ENCODE results near the gene GLUD1.
"Not testable (repeated sequence)": the region's sequence is repeated elsewhere in the genome, so short reads cannot be mapped to it uniquely, and the experiment has no call there.

The GLUD1 gene

DNA sequence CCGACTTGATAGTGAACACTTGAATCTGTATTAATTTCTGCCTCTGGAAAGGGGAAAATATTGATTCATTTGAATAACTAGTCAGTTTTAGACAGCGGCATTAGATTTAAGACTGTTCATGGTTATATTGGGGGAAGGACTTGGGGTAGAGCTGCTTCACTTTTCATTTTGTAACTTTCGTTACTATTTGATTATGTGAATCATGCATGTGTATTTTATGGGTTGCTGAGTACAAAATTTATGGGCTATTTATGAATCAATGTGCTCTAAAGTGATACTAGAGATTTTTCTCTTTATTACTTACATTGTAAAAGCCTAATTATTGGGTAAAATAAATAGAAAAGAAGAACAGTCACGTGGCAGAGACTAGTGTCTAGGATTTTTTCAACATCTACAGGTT lies 4.9 kb downstream of the GLUD1 start:
- no peak for DNase-seq

DNA sequence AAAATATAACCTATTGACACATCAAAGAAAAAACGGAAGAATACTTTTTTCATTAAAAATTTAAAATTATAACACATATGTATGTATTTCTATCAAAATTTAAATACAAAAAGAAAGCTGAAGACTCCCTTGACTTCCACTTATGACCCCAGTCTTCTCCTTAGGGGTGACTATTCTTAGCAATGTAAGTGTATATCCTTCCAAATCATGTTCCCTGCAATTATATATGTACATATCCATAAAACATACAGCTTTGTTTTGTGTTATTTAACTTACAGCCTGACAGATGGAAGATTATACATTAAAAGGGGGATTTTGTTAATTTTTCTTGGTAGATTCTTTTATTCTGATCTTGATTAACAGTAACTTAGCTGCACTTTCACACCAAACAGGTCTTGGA lies 9.1 kb downstream of the GLUD1 start:
- DNase-seq: no peak

DNA sequence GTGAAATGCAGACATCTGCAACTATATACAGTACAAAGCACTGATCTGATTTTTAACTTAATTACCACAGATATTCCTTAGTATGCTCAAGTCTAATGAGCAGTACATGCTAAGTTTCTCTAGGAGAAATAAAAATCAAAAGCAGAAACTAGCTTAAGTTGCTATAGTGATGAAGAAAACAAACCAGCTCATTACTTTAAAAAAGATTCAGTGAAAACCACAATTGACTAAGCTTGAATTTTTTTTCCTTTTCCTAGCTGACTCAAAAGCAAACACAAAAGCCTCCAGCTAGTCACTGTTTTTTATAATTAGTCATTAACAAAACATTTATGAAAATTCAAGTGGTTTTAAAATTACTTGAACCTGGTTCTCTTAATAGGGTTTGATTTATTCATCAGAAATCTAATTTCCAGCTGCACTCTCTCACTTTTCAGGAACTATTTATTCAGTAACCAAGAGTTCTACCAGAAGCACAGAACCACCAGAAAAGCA lies 10.3 kb downstream of the GLUD1 start:
- peak; percentile 55 for DNase-seq

DNA sequence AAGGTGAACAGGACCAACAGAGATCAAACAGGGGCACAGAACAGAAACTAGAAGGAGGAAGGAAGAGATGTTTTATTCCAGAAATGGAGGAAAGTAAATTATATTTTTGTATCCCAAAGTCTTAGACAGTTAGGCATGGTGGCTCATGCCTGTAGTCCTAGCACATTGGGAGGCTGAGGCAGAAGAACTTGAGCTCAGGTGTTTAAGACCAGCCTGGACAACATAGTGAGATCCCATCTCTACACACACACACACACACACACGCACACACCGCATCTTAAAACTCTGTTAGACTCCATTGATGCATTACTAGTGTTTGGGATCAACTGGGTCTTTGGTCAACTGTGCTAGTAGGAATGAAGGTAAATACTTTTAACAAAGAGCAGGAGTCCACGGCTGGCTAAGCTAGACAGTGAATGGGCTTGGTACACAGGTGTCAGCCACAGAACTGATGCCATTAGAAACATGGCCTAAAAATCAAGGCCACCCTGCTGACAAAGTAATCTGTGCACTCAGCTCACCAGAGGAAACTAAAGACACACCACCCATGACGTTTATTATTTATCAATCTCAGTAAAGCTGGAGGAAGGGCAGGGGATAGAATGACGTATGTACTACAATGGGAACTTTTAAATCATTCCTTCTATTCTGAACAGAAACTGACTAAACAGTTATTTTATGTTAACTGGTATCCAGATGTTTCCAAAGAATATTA lies 10.9 kb downstream of the GLUD1 start:
- DNase-seq: peak; percentile 61

DNA sequence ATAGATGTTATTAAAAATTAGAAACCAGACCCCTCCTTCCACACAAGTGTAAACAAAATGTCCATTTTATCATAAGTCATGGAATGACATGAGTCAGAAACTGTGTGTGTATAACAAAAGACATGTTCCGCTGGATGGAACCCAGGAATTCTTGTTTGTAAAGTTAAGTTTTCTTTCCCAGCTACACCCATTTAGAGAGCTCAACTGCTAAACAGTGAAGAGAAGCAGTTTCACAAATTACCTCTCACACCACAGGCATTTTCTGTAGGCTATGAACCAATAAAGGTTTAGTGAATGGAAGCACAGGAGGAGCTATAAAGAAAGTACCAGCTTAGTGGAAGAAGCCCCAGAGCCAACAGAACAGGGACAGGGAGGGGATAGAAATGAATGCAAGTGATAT lies 12.4 kb downstream of the GLUD1 start:
- DNase-seq: not testable (repeated sequence)

DNA sequence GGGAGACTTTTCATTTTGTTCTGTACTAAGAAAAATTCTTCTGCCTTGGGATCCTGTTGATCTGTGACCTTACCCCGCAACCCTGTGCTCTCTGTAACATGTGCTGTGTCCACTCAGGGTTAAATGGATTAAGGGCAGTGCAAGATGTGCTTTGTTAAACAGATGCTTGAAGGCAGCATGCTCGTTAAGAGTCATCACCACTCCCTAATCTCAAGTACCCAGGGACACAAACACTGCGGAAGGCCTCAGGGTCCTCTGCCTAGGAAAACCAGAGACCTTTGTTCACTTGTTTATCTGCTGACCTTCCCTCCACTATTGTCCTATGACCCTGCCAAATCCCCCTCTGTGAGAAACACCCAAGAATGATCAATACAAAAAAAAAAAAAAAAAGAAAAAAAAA lies 13.1 kb downstream of the GLUD1 start:
- not testable (repeated sequence) for DNase-seq

DNA sequence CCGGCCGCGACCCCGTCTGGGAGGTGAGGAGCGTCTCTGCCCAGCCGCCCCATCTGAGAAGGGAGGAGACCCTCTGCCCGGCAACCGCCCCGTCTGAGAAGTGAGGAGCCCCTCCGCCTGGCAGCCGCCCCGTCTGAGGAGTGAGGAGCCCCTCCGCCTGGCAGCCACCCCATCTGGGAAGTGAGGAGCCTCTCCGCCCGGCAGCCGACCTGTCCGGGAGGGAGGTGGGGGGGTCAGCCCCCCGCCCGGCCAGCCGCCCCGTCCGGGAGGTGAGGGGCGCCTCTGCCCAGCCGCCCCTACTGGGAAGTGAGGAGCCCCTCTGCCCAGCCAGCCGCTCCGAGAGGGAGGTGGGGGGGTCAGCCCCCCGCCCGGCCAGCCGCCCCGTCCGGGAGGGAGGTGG lies 14.0 kb downstream of the GLUD1 start:
- not testable (repeated sequence) for DNase-seq

DNA sequence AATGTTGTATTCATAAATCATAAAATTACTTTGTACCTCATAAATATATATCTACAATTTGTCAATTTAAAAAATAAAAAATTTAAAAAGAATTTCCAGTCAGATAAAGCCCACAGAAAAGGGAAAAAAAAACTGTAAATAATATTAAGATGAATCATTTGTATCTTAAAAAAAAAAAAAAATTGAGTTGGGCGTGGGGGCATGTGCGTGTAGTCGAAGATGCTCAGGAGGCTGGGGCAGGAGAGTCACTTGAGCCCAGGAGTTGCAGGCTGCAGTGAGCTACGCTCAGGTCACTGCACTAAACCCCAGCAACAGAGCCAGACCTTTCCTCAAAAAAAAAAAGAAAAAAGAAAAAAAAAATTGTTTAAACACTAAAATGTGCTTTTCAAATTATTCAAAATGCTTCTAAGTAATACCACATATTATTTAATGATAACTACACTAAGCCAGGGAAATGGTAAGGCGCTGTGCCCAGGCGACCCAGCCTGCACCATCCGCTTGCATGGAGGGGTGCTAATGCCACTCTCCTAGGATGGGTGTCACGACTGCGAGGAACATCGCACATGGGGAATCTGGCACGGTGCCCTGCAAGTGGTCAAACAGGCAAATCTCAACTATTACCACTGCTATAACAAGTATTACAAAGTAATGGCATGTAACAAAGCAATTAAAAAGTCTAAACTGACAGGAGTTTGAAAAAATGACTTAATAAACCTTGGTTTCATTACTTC lies 15.4 kb downstream of the GLUD1 start:
- no peak for DNase-seq

DNA sequence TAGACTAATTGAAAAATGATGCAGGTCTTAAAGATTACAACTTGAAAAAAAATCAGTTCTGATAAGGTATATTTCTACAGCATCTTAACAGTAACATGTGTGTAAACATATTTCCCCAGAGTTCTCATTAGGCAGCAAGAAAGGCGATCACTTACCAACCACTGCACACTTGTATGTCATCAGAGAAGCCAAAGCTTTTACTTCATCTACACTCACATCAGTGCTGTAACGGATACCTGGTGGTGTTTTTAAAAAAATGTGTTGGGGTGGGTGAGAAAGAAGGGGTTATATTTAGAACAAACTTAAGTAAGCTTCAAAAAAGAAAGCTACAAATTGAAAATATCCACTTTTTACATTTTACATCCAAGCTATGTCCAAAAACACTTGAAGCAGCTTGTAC lies 18.2 kb downstream of the GLUD1 start:
- not testable (repeated sequence) for DNase-seq

DNA sequence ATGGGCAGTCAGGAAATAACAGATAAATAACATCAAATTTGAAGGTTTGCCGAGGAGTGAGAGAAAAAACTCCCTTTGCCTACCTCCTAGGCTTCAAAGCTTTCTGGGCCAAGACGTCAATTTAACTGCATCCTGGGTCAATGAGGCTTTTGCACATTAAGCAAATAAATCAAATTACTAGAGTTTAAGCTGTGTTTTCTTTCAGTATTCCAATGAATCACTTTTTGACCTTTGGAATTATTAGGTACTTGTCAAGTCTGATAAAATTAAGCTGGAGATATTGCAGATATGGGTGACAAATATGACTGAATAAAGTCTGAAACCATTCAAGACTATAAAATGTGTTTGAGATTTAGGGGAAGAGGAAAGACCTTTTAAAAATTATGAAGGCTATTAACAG lies 22.2 kb downstream of the GLUD1 start:
- no peak for DNase-seq

DNA sequence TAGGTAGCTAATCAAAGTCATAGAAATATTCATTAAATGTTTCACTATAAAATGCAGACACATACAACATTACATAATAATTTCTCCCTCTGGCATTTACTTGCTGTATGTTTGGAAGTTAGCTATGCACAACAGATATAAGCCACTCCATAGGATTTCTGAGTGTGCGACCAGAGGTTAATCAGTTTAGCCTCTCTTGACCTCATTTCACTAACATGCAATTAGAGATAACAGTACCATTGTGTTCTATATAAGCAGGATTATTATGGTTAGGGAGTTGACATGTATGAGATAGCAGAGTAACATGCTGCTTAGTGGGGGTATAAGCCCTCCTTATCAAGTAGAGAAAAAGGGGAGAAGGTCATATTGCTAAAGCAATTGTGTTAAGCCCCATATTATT lies 26.4 kb downstream of the GLUD1 start:
- no peak for DNase-seq

DNA sequence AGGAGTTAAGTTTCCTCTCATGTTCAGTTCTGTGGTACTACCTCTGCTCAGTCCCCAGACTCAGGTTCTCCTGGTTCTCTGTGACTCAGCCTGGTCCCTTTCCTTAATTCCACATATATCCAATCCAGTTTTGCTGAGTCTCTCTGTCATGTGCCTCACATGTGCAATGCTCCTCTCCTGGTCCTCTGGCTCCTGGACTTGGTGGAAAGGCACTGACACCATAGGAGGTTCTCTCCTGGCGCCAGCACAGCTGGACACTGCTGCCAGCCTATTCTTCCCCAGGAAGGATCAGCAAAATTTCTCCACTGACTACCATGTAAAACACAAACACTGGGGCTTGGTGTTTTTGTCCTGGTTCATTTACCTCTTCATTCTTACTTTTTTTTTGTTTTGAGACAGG lies 27.8 kb downstream of the GLUD1 start:
- DNase-seq: no peak

DNA sequence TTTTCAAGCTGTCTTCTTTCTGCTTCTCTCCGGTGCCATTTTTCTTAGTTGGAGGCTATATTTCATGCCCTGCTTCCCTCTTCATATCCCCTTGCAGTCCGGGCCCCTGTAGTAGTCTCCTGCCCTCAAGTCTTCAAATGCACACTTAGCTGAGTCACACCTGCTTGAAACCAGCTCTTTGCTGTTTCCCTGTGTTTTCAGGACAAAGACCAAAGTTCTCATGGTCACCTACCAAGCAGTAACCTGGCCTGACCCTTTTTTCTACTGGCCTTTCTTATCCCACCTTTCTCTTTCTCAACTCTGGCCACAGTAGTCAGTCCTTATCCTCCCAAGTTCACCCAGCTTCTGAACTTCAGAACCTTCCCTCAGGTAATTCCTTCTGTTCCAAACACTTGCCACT lies 28.5 kb downstream of the GLUD1 start:
- no peak for DNase-seq

DNA sequence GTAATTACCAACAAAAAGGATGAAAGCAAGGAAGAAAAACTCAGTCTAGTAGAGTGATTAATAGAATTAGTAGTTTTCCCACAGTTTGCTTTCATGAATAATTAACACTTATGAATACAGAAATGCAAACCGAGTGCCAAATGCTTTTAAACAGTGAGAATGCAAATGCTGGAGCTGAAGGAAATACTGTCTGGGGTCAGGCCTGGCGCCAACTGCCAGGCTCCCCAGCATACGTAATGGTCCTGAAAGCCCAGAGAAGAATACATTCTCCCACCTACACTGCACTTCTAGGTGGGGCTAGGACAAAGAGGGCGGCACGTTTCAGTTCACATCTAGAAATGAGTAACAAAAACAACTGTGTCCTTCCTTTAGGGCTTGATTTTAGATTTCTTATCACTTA lies 30.0 kb downstream of the GLUD1 start:
- no peak for DNase-seq

DNA sequence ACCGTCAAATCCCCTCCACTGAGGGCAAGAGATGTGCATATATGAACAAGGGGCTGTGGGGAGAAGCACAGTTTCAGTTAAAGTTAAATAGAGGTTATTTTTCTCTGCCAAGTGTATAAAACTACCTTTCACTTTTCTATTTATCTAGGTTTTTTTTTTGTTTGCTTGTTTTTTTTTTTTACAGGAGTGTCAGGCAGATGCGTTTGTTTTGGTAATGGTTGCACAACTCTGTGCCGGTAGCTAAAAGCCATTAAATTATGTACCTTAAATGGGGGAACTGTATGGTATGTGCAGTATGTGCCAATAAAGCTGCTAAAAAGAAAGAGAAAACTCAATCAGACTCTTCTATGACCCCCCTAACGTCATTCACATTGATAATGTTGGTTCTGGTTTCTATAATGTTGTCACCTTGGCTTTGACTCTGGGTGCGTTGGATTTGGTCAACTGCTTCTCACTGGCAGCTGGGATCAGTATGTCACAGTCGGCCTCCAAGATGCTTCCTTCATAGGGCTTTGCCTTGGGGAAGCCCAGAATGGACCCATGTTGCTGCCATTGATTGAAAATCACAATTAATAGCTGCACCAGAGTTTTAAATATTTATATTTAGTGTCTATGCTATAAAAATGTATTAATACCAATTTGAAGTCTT lies 34.2 kb downstream of the GLUD1 start:
- no peak for DNase-seq

DNA sequence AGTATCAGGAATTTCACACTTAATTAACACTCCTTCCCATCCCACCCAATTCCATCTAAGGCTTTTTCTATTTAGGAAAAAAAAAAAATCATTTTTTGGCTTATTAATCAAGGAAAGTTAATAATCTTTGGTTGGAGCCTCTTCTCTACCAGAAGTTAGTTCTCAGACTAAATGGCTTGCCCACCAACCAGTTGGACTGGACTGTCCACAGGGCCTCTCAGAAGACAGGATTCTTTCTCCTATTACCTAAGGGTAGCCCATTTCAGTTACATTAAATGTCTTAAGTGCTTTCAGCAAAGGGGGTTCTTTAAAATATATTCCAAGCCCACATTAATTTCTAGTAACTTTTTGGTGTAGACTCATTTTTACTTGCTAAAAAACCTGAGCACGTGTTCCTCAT lies 35.2 kb downstream of the GLUD1 start:
- no peak for DNase-seq

DNA sequence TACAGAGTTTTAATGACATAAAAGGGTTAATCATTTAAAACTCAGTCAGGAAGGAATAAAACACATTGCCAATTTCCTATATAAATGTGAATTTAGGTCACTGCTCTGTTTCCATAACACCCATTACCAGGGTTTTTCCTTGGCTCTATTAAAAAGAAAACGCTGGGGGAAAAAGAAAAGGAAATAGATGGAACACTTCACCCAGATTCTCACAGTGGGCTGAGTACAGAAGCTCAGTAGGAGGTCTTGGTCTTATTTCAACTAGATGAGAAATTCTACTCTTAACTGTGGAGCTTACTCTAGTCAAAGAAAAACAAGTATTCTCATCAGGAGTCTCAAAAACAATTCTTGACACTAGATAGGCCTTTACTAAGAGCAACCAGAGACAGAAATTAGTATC lies 36.5 kb downstream of the GLUD1 start:
- no peak for DNase-seq

DNA sequence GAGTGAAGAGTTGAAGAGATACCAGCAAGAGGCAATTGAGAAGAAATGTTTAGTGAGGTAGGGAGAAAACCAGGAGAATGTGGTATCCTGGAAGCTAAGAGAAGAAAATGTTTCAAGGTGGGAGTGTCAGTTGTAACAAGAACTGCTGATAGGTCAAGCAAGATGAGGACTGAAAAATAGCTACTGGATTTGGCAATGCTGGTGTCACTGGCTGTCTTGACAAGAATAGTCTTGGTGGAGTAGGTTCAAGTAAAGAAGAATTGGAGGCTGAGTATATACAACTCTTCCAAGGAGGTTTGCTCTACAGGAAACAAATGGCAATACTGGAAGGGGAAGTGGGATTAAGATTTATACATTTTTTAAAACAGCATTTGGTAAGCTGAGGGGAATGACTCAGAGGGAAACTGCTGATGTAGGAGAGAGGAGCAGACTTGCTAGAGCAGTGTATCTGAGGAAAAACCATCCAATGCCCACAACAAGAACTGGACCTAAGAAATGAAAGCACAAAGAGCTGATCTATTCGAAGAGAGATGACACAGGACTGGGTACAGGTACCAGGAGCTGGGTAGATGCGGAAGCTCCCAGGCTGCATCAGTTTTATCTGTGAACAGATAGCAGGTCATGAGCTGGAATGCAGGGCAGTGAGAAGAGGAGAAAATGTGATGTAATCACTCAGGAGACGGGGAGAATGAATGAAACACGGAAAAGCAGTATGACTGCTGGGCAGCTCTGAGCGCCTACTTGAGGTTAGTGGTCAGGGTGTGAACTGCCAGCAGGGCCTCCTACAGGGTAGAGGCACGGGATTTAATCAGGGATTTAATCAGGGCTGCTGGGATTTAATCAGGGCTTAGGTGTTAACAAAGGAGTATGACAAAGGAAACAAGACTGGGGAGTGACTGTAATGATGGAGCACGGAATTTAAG lies 40.0 kb downstream of the GLUD1 start:
- no peak for DNase-seq

DNA sequence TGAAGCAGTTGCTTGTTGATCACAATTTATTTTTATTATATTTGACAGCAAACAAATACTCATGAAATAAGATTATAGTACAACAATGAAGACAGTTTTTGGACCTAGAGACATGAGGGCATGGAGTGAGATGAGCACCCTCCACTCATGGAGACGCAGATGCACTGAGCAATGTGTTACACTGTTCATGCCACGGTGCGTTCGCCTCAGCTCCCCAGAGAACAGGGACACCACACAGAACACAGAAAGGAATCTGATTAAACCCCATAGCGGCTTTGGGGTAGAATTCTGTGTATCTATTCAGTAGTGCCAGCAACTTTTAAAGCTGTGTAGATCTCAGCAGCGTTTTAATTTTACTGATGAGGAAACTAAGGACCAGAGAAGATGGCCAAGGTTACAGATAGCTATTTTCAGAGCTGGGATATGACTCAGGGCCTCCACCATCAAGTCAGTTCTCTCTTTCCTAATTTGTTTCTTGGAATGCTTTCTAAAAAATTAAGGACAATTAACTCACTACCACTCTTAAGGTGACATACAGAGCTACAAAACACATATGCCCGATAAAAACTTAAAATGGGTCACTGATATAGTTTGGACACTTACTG lies 41.0 kb downstream of the GLUD1 start:
- no peak for DNase-seq

DNA sequence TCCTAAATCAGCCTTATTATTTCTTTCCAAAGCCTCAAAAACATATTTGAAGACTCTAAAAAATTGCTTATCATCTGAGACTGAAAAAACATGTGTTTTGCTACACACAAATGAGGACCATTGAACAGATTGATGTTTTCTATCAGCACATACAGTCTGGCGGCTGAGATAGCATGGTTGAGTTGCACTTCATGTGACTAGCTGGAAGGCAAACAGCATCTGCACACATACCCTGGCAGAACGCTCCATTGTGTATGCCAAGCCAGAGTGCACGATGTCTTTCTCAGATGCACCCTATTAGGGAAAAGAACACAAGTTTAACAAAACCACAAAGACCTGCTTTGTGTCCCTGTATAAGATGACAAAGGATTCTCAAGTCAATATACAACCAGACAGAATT lies 41.5 kb downstream of the GLUD1 start:
- no peak for DNase-seq

DNA sequence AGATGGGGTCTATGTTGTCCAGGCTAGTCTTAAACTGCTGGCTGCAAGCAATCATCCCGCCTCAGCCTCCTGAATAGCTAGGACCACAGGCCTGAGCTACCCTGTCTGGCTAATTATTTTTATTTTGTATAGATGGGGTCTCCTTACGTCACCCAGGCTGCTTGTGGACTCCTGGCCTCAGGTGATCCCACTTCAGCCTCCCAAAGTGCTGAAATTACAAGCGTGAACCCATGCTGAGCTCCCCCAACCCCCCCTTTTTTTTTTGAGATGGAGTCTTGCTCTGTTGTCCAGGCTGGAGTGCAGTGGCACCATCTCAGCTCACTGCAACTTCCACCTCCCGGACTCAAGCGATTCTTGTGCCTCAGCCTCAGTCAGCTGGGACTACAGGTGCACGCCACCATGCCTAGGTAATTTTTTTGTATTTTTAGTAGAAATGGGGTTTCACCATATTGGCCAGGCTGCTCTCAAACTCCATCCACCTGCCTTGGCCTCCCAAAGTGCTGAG lies 49.2 kb downstream of the GLUD1 start:
- no peak for DNase-seq

DNA sequence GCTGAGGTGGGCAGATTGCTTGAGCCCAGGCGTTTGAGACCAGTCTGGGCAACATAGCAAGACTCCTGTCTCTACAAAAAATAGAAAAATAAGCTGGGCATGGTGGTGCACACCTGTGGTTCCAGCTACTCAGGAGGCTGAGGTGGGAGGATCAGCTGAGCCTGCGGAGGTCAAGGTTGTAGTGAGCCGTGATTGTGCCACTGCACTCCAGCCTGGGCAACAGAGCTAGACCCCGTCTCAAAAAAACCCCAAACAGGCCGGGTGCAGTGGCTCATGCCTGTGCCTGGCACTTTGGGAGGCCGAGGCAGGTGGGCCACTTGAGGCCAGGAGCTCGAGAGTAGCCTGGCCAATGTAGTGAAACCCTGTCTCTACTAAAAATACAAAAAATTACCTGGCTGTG lies 51.1 kb downstream of the GLUD1 start:
- not testable (repeated sequence) for DNase-seq

Data from CD4-positive, alpha-beta T cell treated with Interleukin-12 subunit alpha and Interleukin-12 subunit beta, for 1 hour (primary cell).